Thyroid gland (tissue), 4 donors: ENCODE data around the gene PLIN5. TPM values are rescaled to one million over a fixed set of nuclear protein-coding genes. Genes with fewer than 3 reads are reported as not detected.
"Not testable (repeated sequence)": the region's sequence is repeated elsewhere in the genome, so short reads cannot be mapped to it uniquely, and the experiment has no call there.

Experiments
- DNase-seq, 2 donors: peaks; one replicate each; pipeline ENCODE4 v3.0.0-alpha.2; 2019
- H3K27ac ChIP-seq, 3 donors: fragments of 200-600 bp; sonication (generic); 1 replicate in 2 of 3; 2 replicates in 1 of 3; pipeline ENCODE4 v1.5.1; 2016 to 2019; ENCODE audit warnings: mild to moderate bottlenecking in 1 of 3, moderate library complexity in 1 of 3
- H3K27me3 ChIP-seq: fragments of 200-600 bp; sonication (generic); one replicate; pipeline ENCODE4 v1.5.1; 2019
- H3K36me3 ChIP-seq, 2 donors: fragments of 200-600 bp; sonication (generic); one replicate each; pipeline ENCODE4 v1.5.1; 2016 to 2019
- H3K4me1 ChIP-seq, 2 donors: fragments of 200-600 bp; sonication (generic); one replicate each; pipeline ENCODE4 v1.5.1; 2017 to 2019
- H3K4me3 ChIP-seq, 3 donors: fragments of 200-600 bp; sonication (generic); replicated peaks in 1 of 3; 1 replicate in 2 of 3; 2 replicates in 1 of 3; pipeline ENCODE4 v1.5.1; 2016; ENCODE audit warnings: mild to moderate bottlenecking in 1 of 3
- H3K9me3 ChIP-seq: fragments of 200-600 bp; sonication (generic); one replicate; pipeline ENCODE4 v1.5.1; 2017
- POLR2A ChIP-seq, 2 donors: fragments of 450-650 bp; IDR thresholded peaks; one replicate each; pipeline ENCODE4 v1.6.1; 2017; ENCODE audit warnings: antibody characterized with exemption in 2 of 2, mild to moderate bottlenecking in 2 of 2, moderate library complexity in 1 of 2
- WGBS, 2 donors: methylation state at CpG; one replicate each; pipeline ENCODE4 v1.1.5; 2017; 5-methylcytosine and 5-hydroxymethylcytosine counted together
- intact Hi-C: fragments of 100-400 bp; cut with DNase I; formaldehyde crosslinking; loops from one replicate; pipeline ENCODE4 v1.15.1; 2023
- total RNA-seq, 4 donors: library from RNA; depleted of rRNA; stranded (reverse); fragments of >200 nt; gene quantifications; one replicate each; pipeline ENCODE4 v1.2.3, GENCODE V29; 2016
- TF ChIP-seq, protein P1 (sequence below), 6 experiments: fragments of 200-600 bp in 3 of 6; fragments of 450-650 bp in 3 of 6; sonication (generic) in 3 of 6; IDR thresholded peaks; one replicate each; pipeline ENCODE4 v1.5.1; 2016 to 2019; ENCODE audit warnings: antibody characterized with exemption in 6 of 6, mild to moderate bottlenecking in 2 of 6, inconsistent platforms in 1 of 6, moderate library complexity in 1 of 6

Gene PLIN5
- total RNA-seq, 4 donors from 2014 or later: 4.1 to 12.1 (median 7.8) TPM

DNA sequence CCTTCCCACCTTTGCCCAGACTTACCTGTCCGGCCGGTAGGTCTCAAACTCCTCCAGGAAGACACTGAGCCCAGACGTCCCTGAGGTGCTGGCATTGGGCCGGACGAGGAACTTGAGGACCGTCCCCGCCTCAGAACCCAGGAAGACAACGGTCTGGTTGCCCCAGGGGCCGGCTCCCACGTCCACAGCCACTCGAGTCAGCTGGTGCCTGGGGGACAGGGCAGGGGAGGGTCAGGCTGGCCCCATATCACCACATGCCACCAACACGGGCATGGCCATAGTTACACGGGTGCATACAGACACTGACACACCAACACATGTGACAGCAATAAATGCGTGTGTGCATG lies 13.2 kb upstream of the PLIN5 start:
- 88 to 94% methylated on average over 3 to 14 of the region's 14 CpGs for WGBS, 2 donors
- TF ChIP-seq, protein P1, sequence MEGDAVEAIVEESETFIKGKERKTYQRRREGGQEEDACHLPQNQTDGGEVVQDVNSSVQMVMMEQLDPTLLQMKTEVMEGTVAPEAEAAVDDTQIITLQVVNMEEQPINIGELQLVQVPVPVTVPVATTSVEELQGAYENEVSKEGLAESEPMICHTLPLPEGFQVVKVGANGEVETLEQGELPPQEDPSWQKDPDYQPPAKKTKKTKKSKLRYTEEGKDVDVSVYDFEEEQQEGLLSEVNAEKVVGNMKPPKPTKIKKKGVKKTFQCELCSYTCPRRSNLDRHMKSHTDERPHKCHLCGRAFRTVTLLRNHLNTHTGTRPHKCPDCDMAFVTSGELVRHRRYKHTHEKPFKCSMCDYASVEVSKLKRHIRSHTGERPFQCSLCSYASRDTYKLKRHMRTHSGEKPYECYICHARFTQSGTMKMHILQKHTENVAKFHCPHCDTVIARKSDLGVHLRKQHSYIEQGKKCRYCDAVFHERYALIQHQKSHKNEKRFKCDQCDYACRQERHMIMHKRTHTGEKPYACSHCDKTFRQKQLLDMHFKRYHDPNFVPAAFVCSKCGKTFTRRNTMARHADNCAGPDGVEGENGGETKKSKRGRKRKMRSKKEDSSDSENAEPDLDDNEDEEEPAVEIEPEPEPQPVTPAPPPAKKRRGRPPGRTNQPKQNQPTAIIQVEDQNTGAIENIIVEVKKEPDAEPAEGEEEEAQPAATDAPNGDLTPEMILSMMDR (IDR thresholded peaks at IDR 0.05): no peak
- TF ChIP-seq POLR2A (IDR thresholded peaks at IDR 0.05): no peak
- Histone ChIP-seq H3K4me1 (no peaks in the 10 kb centered on the region), H3K27ac (no peak overlapping the region), H3K27me3 (no peaks in the 10 kb centered on the region), H3K4me3 (no peak overlapping the region), H3K9me3 (no peaks in the 10 kb centered on the region), H3K36me3 (no peaks in the 10 kb centered on the region)
- intact Hi-C loops: no loop called here
- no peak for DNase-seq

DNA sequence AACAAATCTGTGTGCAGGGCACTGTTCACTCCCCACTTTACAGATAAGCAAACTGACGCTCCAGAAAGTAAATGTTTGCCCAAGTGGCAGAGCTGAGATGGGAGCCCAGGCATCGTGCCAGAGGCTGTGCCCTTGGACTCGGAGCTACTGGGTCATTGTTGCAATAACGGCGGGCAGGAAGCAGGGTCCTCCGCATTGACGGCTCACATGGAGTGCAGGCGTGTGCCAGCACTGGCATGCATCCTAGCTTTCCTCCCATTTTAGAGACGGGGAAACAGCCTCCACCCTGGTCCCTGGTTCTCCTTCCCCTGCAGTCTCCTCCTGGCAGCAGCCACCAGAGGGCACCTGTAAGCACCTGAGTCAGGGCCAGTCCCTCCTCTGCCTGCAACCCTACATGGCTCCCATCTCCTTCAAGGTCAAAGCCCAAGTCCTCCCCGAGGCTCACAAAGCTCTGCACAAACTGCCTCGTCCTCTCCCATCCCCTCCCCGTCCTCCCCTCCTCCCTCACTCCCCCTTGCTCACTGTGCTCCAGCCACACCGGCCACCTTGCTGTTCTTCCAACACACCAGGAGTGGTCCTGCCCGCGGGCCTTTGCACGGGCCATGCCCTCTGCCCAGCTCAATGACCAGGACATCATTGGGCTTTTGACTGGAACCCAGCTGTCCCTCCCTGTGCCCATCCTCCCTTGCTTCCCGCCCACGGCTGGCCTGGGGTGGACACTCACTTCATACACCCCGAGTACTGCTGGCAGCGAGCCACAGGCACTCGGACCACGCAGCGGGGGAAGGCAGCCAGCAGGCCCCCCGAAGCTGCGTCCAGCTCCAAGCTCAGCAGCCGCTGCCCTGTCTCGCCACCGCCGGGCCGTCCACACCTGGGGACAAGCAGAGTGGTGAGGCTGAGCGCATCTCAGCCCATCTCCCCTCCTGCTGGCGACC lies 12.5 kb upstream of the PLIN5 start:
- H3K4me3 ChIP-seq: no peak overlapping the region
- DNase-seq: no peak
- no peaks in the 10 kb centered on the region for H3K9me3 ChIP-seq
- H3K36me3 ChIP-seq: no peaks in the 10 kb centered on the region
- TF ChIP-seq, protein P1 (IDR thresholded peaks at IDR 0.05): peak in 1 of 6 experiments; percentile 7
- TF ChIP-seq POLR2A (IDR thresholded peaks at IDR 0.05): no peak
- H3K27ac ChIP-seq: no peak overlapping the region
- H3K4me1 ChIP-seq: no peaks in the 10 kb centered on the region
- intact Hi-C loops: no loop called here
- 66 to 80% methylated on average over 23 of the region's 32 CpGs for WGBS, 2 donors
- H3K27me3 ChIP-seq: no peaks in the 10 kb centered on the region

DNA sequence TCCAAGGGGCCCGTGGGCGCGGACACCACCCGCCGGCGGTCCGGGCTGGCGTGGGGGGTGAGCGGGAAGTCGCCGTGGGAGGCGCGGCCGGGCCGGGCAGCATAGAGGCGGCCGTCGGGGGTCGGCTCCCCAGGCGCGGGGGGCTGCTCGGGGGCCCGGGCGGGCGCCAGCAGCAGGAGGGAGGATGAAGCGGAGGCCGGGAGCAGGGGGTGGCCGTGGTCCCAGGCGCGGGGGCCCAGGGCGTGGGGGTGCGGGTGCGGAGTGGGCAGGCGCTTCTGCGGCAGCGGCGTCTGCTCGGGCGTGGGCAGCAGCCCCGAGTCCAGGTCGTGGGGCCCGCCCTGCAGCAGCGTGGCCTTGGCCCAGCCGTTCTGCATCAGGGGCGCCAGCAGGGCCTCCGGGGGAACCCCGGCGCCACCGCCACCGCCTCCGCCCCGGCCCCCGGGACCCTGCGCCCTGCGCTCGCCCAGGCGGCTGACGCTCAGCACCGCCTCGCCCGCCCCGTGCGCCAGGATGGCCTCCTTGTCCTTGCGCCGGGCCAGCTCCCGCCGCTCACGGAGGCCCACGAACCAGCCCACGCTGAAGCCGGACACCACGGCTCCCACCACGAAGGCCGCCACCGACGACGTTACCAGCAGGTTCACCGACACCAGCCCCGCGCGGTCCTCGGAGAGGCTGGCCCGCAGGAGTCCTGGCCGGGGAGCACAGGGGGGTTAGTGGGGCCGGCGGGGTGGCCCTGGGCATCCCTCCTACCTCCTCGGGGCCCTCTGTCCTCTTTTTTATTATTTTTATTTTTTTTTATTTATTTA lies 9.0 kb upstream of the PLIN5 start:
- no peaks in the 10 kb centered on the region for H3K27me3 ChIP-seq
- no peak for DNase-seq
- no peak overlapping the region for H3K27ac ChIP-seq
- 95% methylated on average over 54 to 67 of the region's 87 CpGs for WGBS, 2 donors
- no peaks in the 10 kb centered on the region for H3K9me3 ChIP-seq
- intact Hi-C loops: no loop called here
- H3K4me1 ChIP-seq: no peaks in the 10 kb centered on the region
- H3K4me3 ChIP-seq: no peak overlapping the region
- H3K36me3 ChIP-seq: no peaks in the 10 kb centered on the region
- no peak for TF ChIP-seq POLR2A (IDR thresholded peaks at IDR 0.05)
- TF ChIP-seq, protein P1 (IDR thresholded peaks at IDR 0.05): no peak

DNA sequence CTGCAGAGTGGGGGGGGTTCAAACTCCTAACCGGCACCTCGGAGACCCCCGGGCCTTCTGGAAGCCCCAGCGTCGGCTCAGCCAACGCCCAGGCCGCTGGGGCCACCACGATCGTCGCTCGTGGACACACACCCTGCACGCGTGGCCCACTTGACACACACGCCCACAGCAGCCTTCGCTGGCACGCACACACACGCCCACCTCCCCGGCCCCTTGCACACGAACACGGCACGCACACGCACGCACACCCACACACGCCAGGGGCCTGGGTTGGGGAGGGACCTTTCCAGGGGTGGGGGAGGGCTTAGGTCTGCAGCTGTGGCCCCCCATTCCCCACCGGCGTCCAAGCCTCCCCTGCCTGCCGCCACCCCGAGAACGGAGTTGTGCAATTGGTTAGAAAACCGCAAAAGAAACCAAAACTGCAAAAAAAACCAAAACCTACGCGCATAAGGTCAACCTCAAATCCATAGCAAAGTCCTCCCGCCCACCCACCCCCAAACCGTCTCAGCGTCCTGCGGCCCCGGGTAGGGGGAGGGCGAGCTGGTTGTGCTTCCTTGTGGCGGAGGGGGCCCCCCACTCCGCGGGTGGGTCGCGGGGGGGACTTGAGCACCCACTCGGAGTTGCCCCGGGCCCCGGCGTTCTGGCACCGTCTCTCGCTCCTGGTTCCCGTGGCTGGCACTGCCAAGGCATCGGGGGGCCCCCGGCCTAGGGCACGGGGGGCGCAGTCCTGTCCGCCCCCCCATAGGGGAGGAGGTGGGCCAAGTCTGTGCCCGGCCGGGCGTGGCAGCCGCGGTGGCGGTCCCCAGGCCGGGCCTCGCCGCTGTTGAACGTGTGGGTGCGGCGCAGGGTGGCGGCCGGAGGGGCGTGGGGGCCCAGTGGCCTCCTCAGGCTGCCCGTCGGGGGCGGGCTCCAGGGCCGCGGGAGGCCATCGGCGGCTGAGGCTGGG lies 8.1 kb upstream of the PLIN5 start:
- Histone ChIP-seq H3K4me3 (no peak overlapping the region), H3K4me1 (no peaks in the 10 kb centered on the region), H3K27me3 (no peaks in the 10 kb centered on the region), H3K36me3 (no peaks in the 10 kb centered on the region), H3K9me3 (no peaks in the 10 kb centered on the region), H3K27ac (no peak overlapping the region)
- 89 to 90% methylated on average over 37 to 40 of the region's 77 CpGs for WGBS, 2 donors
- TF ChIP-seq, protein P1 (IDR thresholded peaks at IDR 0.05): no peak
- TF ChIP-seq POLR2A (IDR thresholded peaks at IDR 0.05): no peak
- no peak for DNase-seq
- intact Hi-C loops: no loop called here

DNA sequence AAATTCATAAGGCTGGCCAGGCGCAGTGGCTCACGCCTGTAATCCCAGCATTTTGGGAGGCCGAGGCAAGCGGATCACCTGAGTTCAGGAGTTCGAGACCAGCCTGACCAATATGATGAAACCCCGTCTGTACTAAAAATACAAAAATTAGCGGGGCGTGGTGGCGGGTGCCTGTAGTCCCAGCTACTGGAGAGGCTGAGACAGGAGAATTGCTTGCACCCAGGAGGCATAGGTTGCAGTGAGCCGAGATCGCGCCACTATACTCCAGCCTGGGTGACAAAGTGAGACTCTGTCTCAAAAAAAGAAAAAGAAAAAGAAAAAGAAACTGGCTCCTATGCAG lies 6.8 kb upstream of the PLIN5 start:
- intact Hi-C loops, H3K27me3 ChIP-seq, H3K27ac ChIP-seq, H3K4me3 ChIP-seq, H3K36me3 ChIP-seq, H3K4me1 ChIP-seq, DNase-seq, H3K9me3 ChIP-seq: not testable (repeated sequence)
- 89% methylated on average over 12 of the region's 12 CpGs for WGBS, 2 donors
